HG03139 (cell line): Measurements from ENCODE around the gene GCK.
"Not testable (repeated sequence)": the region's sequence is repeated elsewhere in the genome, so short reads cannot be mapped to it uniquely, and the experiment has no call there.

Experiments used
- ATAC-seq: cut with Tn5 transposase; IDR thresholded peaks from one replicate; pipeline ENCODE4 v1.9.1; 2021; ENCODE audit not compliant: unreplicated experiment

GCK gene

GRCh38 chr7:44184206-44184872, 4.9 kb downstream of the GCK start:
- ATAC-seq: no peak

- ATAC-seq: no peak
Measured at GRCh38 chr7:44183386-44183785, 5.9 kb downstream of the GCK start.

- no peak for ATAC-seq
Measured at GRCh38 chr7:44182827-44183226, 6.4 kb downstream of the GCK start.

- no peak for ATAC-seq
Measured at GRCh38 chr7:44180631-44181030, 8.6 kb downstream of the GCK start.

GRCh38 chr7:44177570-44178131, 11.6 kb downstream of the GCK start:
- no peak for ATAC-seq

- no peak for ATAC-seq
Measured at GRCh38 chr7:44176486-44176885, 12.8 kb downstream of the GCK start.

- no peak for ATAC-seq
Measured at GRCh38 chr7:44175730-44176129, 13.5 kb downstream of the GCK start.

GRCh38 chr7:44174694-44174948, 14.6 kb downstream of the GCK start:
- ATAC-seq: not testable (repeated sequence)

GRCh38 chr7:44173911-44174693, 15.1 kb downstream of the GCK start:
- ATAC-seq: no peak

- no peak for ATAC-seq
Measured at GRCh38 chr7:44172803-44173424, 16.3 kb downstream of the GCK start.

GRCh38 chr7:44172352-44172751, 16.9 kb downstream of the GCK start:
- no peak for ATAC-seq

GRCh38 chr7:44171901-44172300, 17.3 kb downstream of the GCK start:
- ATAC-seq: not testable (repeated sequence)

- no peak for ATAC-seq
Measured at GRCh38 chr7:44167920-44168319, 21.3 kb downstream of the GCK start.

- ATAC-seq: no peak
Measured at GRCh38 chr7:44163591-44163990, 25.6 kb downstream of the GCK start.

GRCh38 chr7:44162785-44163395, 26.3 kb downstream of the GCK start:
- ATAC-seq: no peak

GRCh38 chr7:44162179-44162578, 27.1 kb downstream of the GCK start:
- ATAC-seq: no peak

GRCh38 chr7:44161371-44161770, 27.9 kb downstream of the GCK start:
- no peak for ATAC-seq

GRCh38 chr7:44159824-44160630, 29.2 kb downstream of the GCK start:
- ATAC-seq: no peak

- no peak for ATAC-seq
Measured at GRCh38 chr7:44158873-44159631, 30.2 kb downstream of the GCK start.
